Measurements from ENCODE around the gene IP6K3. TPM values are rescaled to one million over a fixed set of nuclear protein-coding genes. Genes with fewer than 3 reads are reported as not detected.
A peak's percentile ranks its signal among the peaks of the same experiment; 100 is the strongest.

IP6K3 gene
- total and polyA plus RNA-seq, 2 donors (not counting 1 experiment from before 2014, with no cell fraction given) = not detected

DNA sequence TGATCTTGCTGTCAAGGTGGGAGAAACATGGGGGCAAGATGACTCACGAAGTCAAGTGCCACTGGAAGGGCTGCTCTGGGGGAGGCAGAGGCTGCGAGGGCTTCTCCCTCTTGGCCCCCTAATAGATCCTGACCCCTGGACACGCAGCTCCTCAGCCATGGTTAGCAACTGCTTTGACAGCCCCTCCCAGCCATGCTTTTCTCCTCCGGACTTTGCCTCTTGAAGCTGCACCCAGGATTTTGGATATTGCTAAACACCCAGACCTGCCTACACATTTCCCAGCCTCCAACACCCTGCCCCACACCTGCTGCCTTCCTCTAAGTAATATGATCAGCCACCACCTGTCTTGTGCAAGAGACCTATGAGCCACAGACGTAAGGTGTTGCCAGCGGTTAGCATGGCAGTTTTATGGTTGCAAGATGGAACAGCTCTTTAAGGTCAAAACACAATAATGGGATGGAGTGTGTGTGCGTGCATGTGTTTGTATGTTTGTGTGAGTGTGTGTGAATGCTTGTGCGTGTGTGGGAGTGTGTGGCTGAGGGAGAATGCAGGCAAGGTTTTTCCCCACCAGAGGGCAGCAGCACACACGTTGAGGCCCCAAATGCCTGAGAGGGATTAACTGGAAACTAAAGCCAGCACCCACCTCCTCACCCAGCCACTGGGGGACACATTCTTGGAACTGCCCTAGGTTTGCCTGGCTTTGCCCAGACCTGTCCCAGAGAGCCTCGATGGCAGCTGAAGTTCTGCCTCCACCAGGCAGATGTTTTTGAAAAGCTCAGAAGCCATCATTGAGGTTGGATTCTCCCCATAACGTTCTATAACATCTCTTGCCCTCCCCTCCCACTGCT is 2.5 kb downstream of the IP6K3 start:
- no peak overlapping the region for H3K27ac ChIP-seq (ENCODE audit: low read length in 2 of 2)
- ChIA-PET CTCF (interaction anchor here (0.5 to 4.1 kb wide), 25 partner anchors 8 to 882 kb away, joined by 3 to 27 read pairs (median 6); partner anchors contain the start of genes BAK1 and UQCC2), POLR2A (no interaction called here)
- Mint-ChIP-seq H3K4me3 (no peak overlapping the region), H3K4me1 (peaks cover 3% of the 10 kb centered on the region), H3K27ac (peak overlapping the region; percentile 23), H3K9me3 (ENCODE audit: insufficient read depth) (no peaks in the 10 kb centered on the region), H3K27me3 (peaks cover 24% of the 10 kb centered on the region)
- 32% methylated on average over 8 of the region's 11 CpGs for WGBS (ENCODE audit: insufficient coverage)
- no peak overlapping the region for H3K4me2 ChIP-seq (replicated peaks; ENCODE audit: low read depth, low read length, poor library complexity, severe bottlenecking)
- H3K4me3 ChIP-seq (ENCODE audit: control extremely low read depth in 1 of 5, extremely low read depth in 1 of 5, insufficient read depth in 1 of 5, low read depth in 2 of 5, low read length in 4 of 5) = no peak overlapping the region
- H3K27me3 ChIP-seq (replicated peaks in 1 of 4; ENCODE audit: control extremely low read depth in 1 of 4, control insufficient read depth in 3 of 4, insufficient read depth in 4 of 4, low read length in 3 of 4) = peaks cover 0 to 9% (median under 1%) of the 10 kb centered on the region in 4 experiments
- peak; percentile 81 for DNase-seq
- H4K20me1 ChIP-seq (ENCODE audit: control insufficient read depth, insufficient read depth, low read length, poor library complexity, severe bottlenecking) = no peaks in the 10 kb centered on the region
- intact Hi-C loops (cut with micrococcal nuclease) = loop anchor here (1.0 kb wide), 4 partner anchors 33 to 410 kb away; partner anchors contain the start of gene UQCC2
- no peaks in the 10 kb centered on the region for H3K9me3 ChIP-seq (ENCODE audit: control extremely low read depth in 1 of 3, control insufficient read depth in 2 of 3, insufficient read depth in 1 of 3, low read length in 2 of 3)
- peaks cover 0 to 3% of the 10 kb centered on the region in 2 donors for H3K4me1 ChIP-seq (ENCODE audit: control insufficient read depth in 2 of 2, insufficient read depth in 2 of 2, low read length in 2 of 2)
- no peak for TF ChIP-seq EZH2 (IDR thresholded peaks at IDR 0.05; ENCODE audit: borderline replicate concordance, insufficient read depth, low read depth, low read length, poor library complexity, severe bottlenecking)
- TF ChIP-seq, protein P1, sequence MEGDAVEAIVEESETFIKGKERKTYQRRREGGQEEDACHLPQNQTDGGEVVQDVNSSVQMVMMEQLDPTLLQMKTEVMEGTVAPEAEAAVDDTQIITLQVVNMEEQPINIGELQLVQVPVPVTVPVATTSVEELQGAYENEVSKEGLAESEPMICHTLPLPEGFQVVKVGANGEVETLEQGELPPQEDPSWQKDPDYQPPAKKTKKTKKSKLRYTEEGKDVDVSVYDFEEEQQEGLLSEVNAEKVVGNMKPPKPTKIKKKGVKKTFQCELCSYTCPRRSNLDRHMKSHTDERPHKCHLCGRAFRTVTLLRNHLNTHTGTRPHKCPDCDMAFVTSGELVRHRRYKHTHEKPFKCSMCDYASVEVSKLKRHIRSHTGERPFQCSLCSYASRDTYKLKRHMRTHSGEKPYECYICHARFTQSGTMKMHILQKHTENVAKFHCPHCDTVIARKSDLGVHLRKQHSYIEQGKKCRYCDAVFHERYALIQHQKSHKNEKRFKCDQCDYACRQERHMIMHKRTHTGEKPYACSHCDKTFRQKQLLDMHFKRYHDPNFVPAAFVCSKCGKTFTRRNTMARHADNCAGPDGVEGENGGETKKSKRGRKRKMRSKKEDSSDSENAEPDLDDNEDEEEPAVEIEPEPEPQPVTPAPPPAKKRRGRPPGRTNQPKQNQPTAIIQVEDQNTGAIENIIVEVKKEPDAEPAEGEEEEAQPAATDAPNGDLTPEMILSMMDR (IDR thresholded peaks at IDR 0.05) = peak; percentile 86
- no peaks in the 10 kb centered on the region for H3K36me3 ChIP-seq (replicated peaks in 1 of 2; ENCODE audit: control extremely low read depth in 1 of 2, control insufficient read depth in 1 of 2, extremely low read depth in 1 of 2, insufficient read depth in 2 of 2, low read length in 1 of 2)
- H2AFZ ChIP-seq (ENCODE audit: insufficient read depth, low read depth, low read length, poor library complexity, severe bottlenecking) = no peak overlapping the region
- H3K79me2 ChIP-seq (ENCODE audit: control insufficient read depth, insufficient read depth, low read length) = no peaks in the 10 kb centered on the region
- peak; percentile 81 for ATAC-seq (ENCODE audit: low read depth)
- H3K9ac ChIP-seq (ENCODE audit: low read length) = no peak overlapping the region

DNA sequence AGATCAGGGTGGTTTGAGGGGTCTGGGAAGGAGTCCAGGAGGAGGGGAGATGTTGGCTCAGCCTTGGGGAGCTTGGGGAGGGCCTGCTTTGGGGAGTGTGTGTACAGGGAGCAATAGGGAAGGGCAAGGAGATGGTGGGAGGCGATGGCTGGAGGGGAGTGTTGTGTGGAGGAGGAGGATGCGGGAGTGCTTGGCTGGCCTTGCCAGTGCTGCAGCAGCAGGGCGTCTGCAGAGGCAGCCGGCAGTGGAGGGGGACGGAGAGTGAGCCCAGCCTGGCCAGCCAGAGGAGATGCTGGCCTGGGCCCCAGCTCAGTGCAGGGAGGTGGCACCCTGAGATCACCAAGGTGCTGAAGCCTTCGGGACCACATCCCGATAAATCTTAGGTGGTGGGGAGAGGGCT is 3.9 kb downstream of the IP6K3 start:
- ChIA-PET CTCF (interaction anchor here (0.7 to 4.1 kb wide), 14 partner anchors 12 to 678 kb away, joined by 3 to 27 read pairs (median 7); partner anchors contain the start of gene UQCC2), POLR2A (no interaction called here)
- H3K4me2 ChIP-seq (replicated peaks; ENCODE audit: low read depth, low read length, poor library complexity, severe bottlenecking) = no peak overlapping the region
- peaks cover 0 to 6% (median under 1%) of the 10 kb centered on the region in 4 experiments for H3K27me3 ChIP-seq (replicated peaks in 1 of 4; ENCODE audit: control extremely low read depth in 1 of 4, control insufficient read depth in 3 of 4, insufficient read depth in 4 of 4, low read length in 3 of 4)
- H3K4me1 ChIP-seq (ENCODE audit: control insufficient read depth in 2 of 2, insufficient read depth in 2 of 2, low read length in 2 of 2) = peaks cover 0 to 3% of the 10 kb centered on the region in 2 donors
- Mint-ChIP-seq H3K9me3 (ENCODE audit: insufficient read depth) (no peaks in the 10 kb centered on the region), H3K27ac (no peak overlapping the region), H3K4me1 (peaks cover 3% of the 10 kb centered on the region), H3K27me3 (peaks cover 24% of the 10 kb centered on the region), H3K4me3 (no peak overlapping the region)
- intact Hi-C loops (cut with micrococcal nuclease) = no loop called here
- no peaks in the 10 kb centered on the region for H3K79me2 ChIP-seq (ENCODE audit: control insufficient read depth, insufficient read depth, low read length)
- no peak overlapping the region for H3K9ac ChIP-seq (ENCODE audit: low read length)
- DNase-seq (no peak), ATAC-seq (ENCODE audit: low read depth) (no peak)
- no peaks in the 10 kb centered on the region for H3K9me3 ChIP-seq (ENCODE audit: control extremely low read depth in 1 of 3, control insufficient read depth in 2 of 3, insufficient read depth in 1 of 3, low read length in 2 of 3)
- H3K4me3 ChIP-seq (ENCODE audit: control extremely low read depth in 1 of 5, extremely low read depth in 1 of 5, insufficient read depth in 1 of 5, low read depth in 2 of 5, low read length in 4 of 5) = no peak overlapping the region
- no peak overlapping the region for H3K27ac ChIP-seq (ENCODE audit: low read length in 2 of 2)
- TF ChIP-seq, protein P1 (IDR thresholded peaks at IDR 0.05) = no peak
- TF ChIP-seq EZH2 (IDR thresholded peaks at IDR 0.05; ENCODE audit: borderline replicate concordance, insufficient read depth, low read depth, low read length, poor library complexity, severe bottlenecking) = no peak
- H4K20me1 ChIP-seq (ENCODE audit: control insufficient read depth, insufficient read depth, low read length, poor library complexity, severe bottlenecking) = no peaks in the 10 kb centered on the region
- no peaks in the 10 kb centered on the region for H3K36me3 ChIP-seq (replicated peaks in 1 of 2; ENCODE audit: control extremely low read depth in 1 of 2, control insufficient read depth in 1 of 2, extremely low read depth in 1 of 2, insufficient read depth in 2 of 2, low read length in 1 of 2)
- no peak overlapping the region for H2AFZ ChIP-seq (ENCODE audit: insufficient read depth, low read depth, low read length, poor library complexity, severe bottlenecking)
- WGBS (ENCODE audit: insufficient coverage) = 82% methylated on average over 7 of the region's 7 CpGs
